B cell (primary cell): ENCODE results near the gene KLK4. TPM values are rescaled to one million over a fixed set of nuclear protein-coding genes. Genes with fewer than 3 reads are reported as not detected.

Experiments used
- ATAC-seq: fragments of 200-7000 bp; cut with Tn5 transposase; one replicate; pipeline ENCODE4 v1.10.0; 2021; ENCODE audit warnings: low read depth, mild to moderate bottlenecking, moderate number of reproducible peaks, moderate library complexity
- CTCF ChIA-PET: fragments of 350-600 bp; sonication (Branson Sonifier 250); formaldehyde crosslinking; loops from one replicate; lab custom pipeline; 2021; ENCODE audit warnings: antibody characterized with exemption, inconsistent platforms; lab: Charles Lee
- POLR2A ChIA-PET: fragments of 350-600 bp; sonication (Branson Sonifier 250); formaldehyde crosslinking; loops from one replicate; lab custom pipeline; 2021; ENCODE audit warnings: antibody characterized with exemption; lab: Charles Lee
- DNase-seq: peaks from one replicate; pipeline ENCODE4 v3.0.0; 2013
- H2AFZ ChIP-seq: 2 replicates; pipeline ENCODE4 v1.6.1; 2012; ENCODE audit warnings: mild to moderate bottlenecking, low read depth, low read length; ENCODE audit not compliant: insufficient read depth, poor library complexity, severe bottlenecking
- H3K27ac ChIP-seq, 2 donors: 1 replicate in 1 of 2; 2 replicates in 1 of 2; pipeline ENCODE4 v1.5.1; 2012 to 2013; ENCODE audit warnings: low read length in 2 of 2, mild to moderate bottlenecking in 2 of 2, moderate library complexity in 1 of 2
- H3K27me3 ChIP-seq, 4 experiments: fragments of 200-600 bp in 1 of 4; sonication (generic) in 1 of 4; replicated peaks in 1 of 4; 1 replicate in 2 of 4; 2 replicates in 2 of 4; pipeline versions ENCODE4 v1.6.1 to v1.7.0; 2013 to 2016; ENCODE audit warnings: low read length in 3 of 4, mild to moderate bottlenecking in 2 of 4, mixed read lengths in 1 of 4, moderate library complexity in 1 of 4; ENCODE audit not compliant: insufficient read depth in 4 of 4, control insufficient read depth in 3 of 4; ENCODE audit errors: control extremely low read depth in 1 of 4
- H3K36me3 ChIP-seq, 2 experiments: replicated peaks in 1 of 2; 1 replicate in 1 of 2; 2 replicates in 1 of 2; pipeline versions ENCODE4 v1.6.1 to v1.7.1; 2013; ENCODE audit warnings: low read length in 1 of 2; ENCODE audit not compliant: insufficient read depth in 2 of 2, control insufficient read depth in 1 of 2; ENCODE audit errors: control extremely low read depth in 1 of 2, extremely low read depth in 1 of 2
- H3K4me1 ChIP-seq, 2 donors: fragments of 200-600 bp in 1 of 2; sonication (generic) in 1 of 2; 1 replicate in 1 of 2; 2 replicates in 1 of 2; pipeline versions ENCODE4 v1.5.1 to v1.6.1; 2013 to 2017; ENCODE audit warnings: low read length in 2 of 2; ENCODE audit not compliant: control insufficient read depth in 2 of 2, insufficient read depth in 2 of 2
- H3K4me2 ChIP-seq: replicated peaks from 2 replicates; pipeline ENCODE3; 2012; ENCODE audit warnings: mild to moderate bottlenecking, low read depth, low read length; ENCODE audit not compliant: poor library complexity, severe bottlenecking
- H3K4me3 ChIP-seq, 5 experiments: fragments of 200-600 bp in 1 of 5; sonication (generic) in 1 of 5; 1 replicate in 3 of 5; 2 replicates in 2 of 5; pipeline versions ENCODE4 v1.5.1 to v1.7.0; 2011 to 2016; ENCODE audit warnings: low read length in 4 of 5, mild to moderate bottlenecking in 4 of 5, low read depth in 2 of 5, control low read depth in 1 of 5, moderate library complexity in 1 of 5; ENCODE audit not compliant: insufficient read depth in 1 of 5; ENCODE audit errors: control extremely low read depth in 1 of 5, extremely low read depth in 1 of 5
- H3K79me2 ChIP-seq: fragments of 200-600 bp; sonication (generic); one replicate; pipeline ENCODE4 v1.6.0; 2016; ENCODE audit warnings: low read length; ENCODE audit not compliant: control insufficient read depth, insufficient read depth
- H3K9ac ChIP-seq: fragments of 200-600 bp; sonication (generic); 2 replicates; pipeline ENCODE4 v1.6.1; 2017; ENCODE audit warnings: mild to moderate bottlenecking, low read length, moderate library complexity
- H3K9me3 ChIP-seq, 3 donors: one replicate each; pipeline versions ENCODE4 v1.6.1 to v1.7.1; 2013; ENCODE audit warnings: low read length in 2 of 3; ENCODE audit not compliant: control insufficient read depth in 2 of 3, insufficient read depth in 1 of 3; ENCODE audit errors: control extremely low read depth in 1 of 3
- H4K20me1 ChIP-seq: 2 replicates; pipeline ENCODE4 v1.6.0; 2012; ENCODE audit warnings: mild to moderate bottlenecking, low read length; ENCODE audit not compliant: insufficient read depth, control insufficient read depth, poor library complexity, severe bottlenecking
- H3K27ac Mint-ChIP-seq: one replicate; pipeline ENCODE4 v1.8.0; 2021; ENCODE audit warnings: mixed read lengths
- H3K27me3 Mint-ChIP-seq: one replicate; pipeline ENCODE4 v1.8.0; 2021; ENCODE audit warnings: mixed read lengths
- H3K4me1 Mint-ChIP-seq: one replicate; pipeline ENCODE4 v1.8.0; 2021; ENCODE audit warnings: mixed read lengths
- H3K4me3 Mint-ChIP-seq: one replicate; pipeline ENCODE4 v1.8.0; 2021; ENCODE audit warnings: mixed read lengths
- H3K9me3 Mint-ChIP-seq: one replicate; pipeline ENCODE4 v1.8.0; 2022; ENCODE audit warnings: mixed read lengths; ENCODE audit not compliant: insufficient read depth
- CTCF ChIP-seq: fragments of 200-600 bp; IDR thresholded peaks from one replicate; pipeline ENCODE4 v1.8.0; 2022; ENCODE audit warnings: antibody characterized with exemption, mild to moderate bottlenecking
- EZH2 ChIP-seq: IDR thresholded peaks from 2 replicates; pipeline ENCODE4 v1.6.1; 2012; ENCODE audit warnings: borderline replicate concordance, low read depth, mild to moderate bottlenecking, moderate library complexity, low read length; ENCODE audit not compliant: insufficient read depth, poor library complexity, severe bottlenecking
- WGBS: methylation state at CpG from one replicate; pipeline ENCODE4 v1.1.5; 2013; ENCODE audit warnings: missing lambda C conversion rate; ENCODE audit not compliant: insufficient coverage; 5-methylcytosine and 5-hydroxymethylcytosine counted together
- intact Hi-C: fragments of 100-400 bp; cut with micrococcal nuclease; formaldehyde crosslinking; loops from one replicate; pipeline ENCODE4 v1.10.0; 2022
- polyA plus RNA-seq: library from polyadenylated mRNA; depleted of rRNA; stranded (reverse); fragments of >200 nt; gene quantifications from 2 replicates; pipeline ENCODE4 v1.2.3, GENCODE V29; 2012
- total RNA-seq, 2 donors: library from RNA; stranded (reverse); fragments of 120-200 nt in 1 of 2; gene quantifications; 1 replicate in 1 of 2; 2 replicates in 1 of 2; pipeline versions ENCODE4 v1.2.3 to v1.2.4, GENCODE V29; 2013 to 2022

KLK4 gene
- total and polyA plus RNA-seq, 2 donors (not counting 1 experiment from before 2014, with no cell fraction given), result 0.45 to 0.52 TPM

GRCh38 chr19:50859849-50860248 is 51.3 kb downstream of the KLK4 start:
- H3K4me3 Mint-ChIP-seq, result no peak overlapping the region
- H3K27me3 Mint-ChIP-seq, result peaks cover 60% of the 10 kb centered on the region
- intact Hi-C loops, result no loop called here
- H3K9me3 ChIP-seq, result peaks cover 0 to 17% (median 4%) of the 10 kb centered on the region in 3 donors
- POLR2A ChIA-PET, result no interaction called here
- DNase-seq, result no peak
- H3K4me3 ChIP-seq, result no peak overlapping the region
- H3K4me2 ChIP-seq, result no peak overlapping the region
- CTCF ChIA-PET, result no interaction called here
- no peak overlapping the region for H3K9ac ChIP-seq
- no peaks in the 10 kb centered on the region for H3K36me3 ChIP-seq
- H2AFZ ChIP-seq, result no peak overlapping the region
- peaks cover 2% of the 10 kb centered on the region for H3K4me1 Mint-ChIP-seq
- no peaks in the 10 kb centered on the region for H3K9me3 Mint-ChIP-seq
- no peak for ATAC-seq
- no peaks in the 10 kb centered on the region for H3K79me2 ChIP-seq
- peaks cover 0 to 35% (median 3%) of the 10 kb centered on the region in 4 experiments for H3K27me3 ChIP-seq
- no peak for TF ChIP-seq CTCF
- TF ChIP-seq EZH2, result no peak
- WGBS, result 83% methylated on average over 1 of the region's 4 CpGs
- H4K20me1 ChIP-seq, result no peaks in the 10 kb centered on the region
- H3K27ac Mint-ChIP-seq, result no peak overlapping the region
- H3K27ac ChIP-seq, result no peak overlapping the region
- no peaks in the 10 kb centered on the region for H3K4me1 ChIP-seq

- intact Hi-C loops, result no loop called here
- Mint-ChIP-seq H3K27me3 (peaks cover 63% of the 10 kb centered on the region), H3K4me1 (peaks cover 2% of the 10 kb centered on the region), H3K9me3 (no peaks in the 10 kb centered on the region), H3K4me3 (no peak overlapping the region), H3K27ac (no peak overlapping the region)
- ATAC-seq (no peak), DNase-seq (no peak)
- Histone ChIP-seq H3K79me2 (no peaks in the 10 kb centered on the region), H3K4me3 (no peak overlapping the region), H3K4me1 (no peaks in the 10 kb centered on the region), H3K4me2 (no peak overlapping the region), H3K9me3 (peaks cover 0 to 17% (median 4%) of the 10 kb centered on the region in 3 donors), H4K20me1 (no peaks in the 10 kb centered on the region), H3K27me3 (peaks cover 0 to 36% (median 3%) of the 10 kb centered on the region in 4 experiments), H3K27ac (no peak overlapping the region), H2AFZ (no peak overlapping the region), H3K36me3 (no peaks in the 10 kb centered on the region), H3K9ac (no peak overlapping the region)
- POLR2A ChIA-PET, result no interaction called here
- 21% methylated on average over 7 of the region's 7 CpGs for WGBS
- CTCF ChIA-PET, result no interaction called here
- TF ChIP-seq EZH2 (no peak), CTCF (no peak)
Measured at GRCh38 chr19:50858886-50859285, 52.3 kb downstream of the KLK4 start.
